OCI-LY7 (cell line): ENCODE results near the gene OPTC. TPM values are rescaled to one million over a fixed set of nuclear protein-coding genes. Genes with fewer than 3 reads are reported as not detected.

Experiments
- BruUV-seq: library from RNA; stranded (reverse); fragments of 400-500 nt; replicated peaks from 2 replicates; lab custom pipeline; 2021; lab: Mats Ljungman, UMichigan
- CTCF ChIA-PET: fragments of 300-600 bp; sonication (Branson Sonifier 250); formaldehyde crosslinking; loops from one replicate; lab custom pipeline; 2022; ENCODE audit warnings: antibody characterized with exemption; ENCODE audit not compliant: unreplicated experiment; lab: Charles Lee
- POLR2A ChIA-PET: fragments of 300-600 bp; sonication (Branson Sonifier 250); formaldehyde crosslinking; loops from one replicate; lab custom pipeline; 2022; ENCODE audit warnings: antibody characterized with exemption; lab: Charles Lee
- DNase-seq: peaks from one replicate; pipeline ENCODE4 v3.0.0-alpha.2; 2015; ENCODE audit warnings: low spot score
- H2AFZ ChIP-seq: fragments of 200-600 bp; sonication (generic), shearing (Covaris generic); 2 replicates; pipeline ENCODE4 v1.6.1; 2014; ENCODE audit warnings: mild to moderate bottlenecking, antibody characterized with exemption, low read length, moderate library complexity
- H3K27ac ChIP-seq: fragments of 200-600 bp; sonication (generic); 2 replicates; pipeline ENCODE4 v1.5.1; 2014; ENCODE audit warnings: mixed run types, low read depth, mild to moderate bottlenecking, moderate library complexity, low read length, inconsistent platforms; ENCODE audit not compliant: poor library complexity, severe bottlenecking
- H3K36me3 ChIP-seq: fragments of 200-600 bp; sonication (generic); 2 replicates; pipeline ENCODE4 v1.6.1; 2014; ENCODE audit warnings: mild to moderate bottlenecking, antibody characterized with exemption, low read length, moderate library complexity, mixed read lengths; ENCODE audit not compliant: insufficient read depth
- H3K4me1 ChIP-seq: fragments of 200-600 bp; sonication (generic); 2 replicates; pipeline ENCODE4 v1.5.1; 2014; ENCODE audit warnings: mild to moderate bottlenecking, low read length; ENCODE audit not compliant: insufficient read depth, poor library complexity, severe bottlenecking
- H3K4me2 ChIP-seq: fragments of 200-600 bp; sonication (generic); 2 replicates; pipeline ENCODE4 v1.6.1; 2014; ENCODE audit warnings: mild to moderate bottlenecking, low read length
- H3K4me3 ChIP-seq: fragments of 200-600 bp; sonication (generic); 2 replicates; pipeline ENCODE4 v1.5.1; 2014; ENCODE audit warnings: mild to moderate bottlenecking, low read depth, low read length; ENCODE audit not compliant: poor library complexity, severe bottlenecking
- H3K79me2 ChIP-seq: fragments of 200-600 bp; sonication (generic); 2 replicates; pipeline ENCODE4 v1.6.1; 2016; ENCODE audit warnings: low read depth, mild to moderate bottlenecking, low read length, moderate library complexity, mixed read lengths; ENCODE audit not compliant: insufficient read depth
- H3K9me2 ChIP-seq: fragments of 200-600 bp; sonication (generic); 2 replicates; pipeline ENCODE4 v1.6.1; 2016; ENCODE audit warnings: mild to moderate bottlenecking, low read length, mixed read lengths; ENCODE audit not compliant: insufficient read depth
- H3K9me3 ChIP-seq: fragments of 200-600 bp; sonication (generic); 2 replicates; pipeline ENCODE4 v1.6.1; 2014; ENCODE audit warnings: mild to moderate bottlenecking, mixed run types, low read length, mixed read lengths
- H4K20me1 ChIP-seq: fragments of 200-600 bp; sonication (generic); 2 replicates; pipeline ENCODE4 v1.6.1; 2014; ENCODE audit warnings: mild to moderate bottlenecking, antibody characterized with exemption, low read length, moderate library complexity, mixed read lengths; ENCODE audit not compliant: insufficient read depth
- CTCF ChIP-seq: fragments of 200-600 bp; sonication (generic); conservative IDR thresholded peaks from 2 replicates; pipeline ENCODE4 v1.5.1; 2014; ENCODE audit warnings: mild to moderate bottlenecking, antibody characterized with exemption, low read length, moderate library complexity, mixed read lengths
- EZH2phosphoT487 ChIP-seq: fragments of 200-600 bp; sonication (generic); IDR thresholded peaks from 2 replicates; pipeline ENCODE4 v1.6.1; 2018; ENCODE audit warnings: low read depth, borderline replicate concordance, mild to moderate bottlenecking, mixed run types, antibody characterized with exemption, low read length, moderate library complexity, mixed read lengths
- intact Hi-C: fragments of 100-400 bp; cut with micrococcal nuclease; formaldehyde crosslinking; loops from one replicate; pipeline ENCODE4 v1.10.0; 2022; ENCODE audit not compliant: unreplicated experiment
- total RNA-seq, 2 experiments: library from RNA; depleted of rRNA in 1 of 2; stranded (reverse); fragments of >200 nt in 1 of 2; shearing (Covaris generic) in 1 of 2; gene quantifications; 2 replicates each; pipeline ENCODE4 v1.2.3, GENCODE V29; 2014 to 2022

The OPTC gene
- total RNA-seq, 2 experiments from 2014 or later: not detected

- intact Hi-C loops: no loop called here
- CTCF ChIA-PET: no interaction called here
- no peak for DNase-seq
Measured at GRCh38 chr1:203521074-203521794, 27.3 kb downstream of the OPTC start.

DNA sequence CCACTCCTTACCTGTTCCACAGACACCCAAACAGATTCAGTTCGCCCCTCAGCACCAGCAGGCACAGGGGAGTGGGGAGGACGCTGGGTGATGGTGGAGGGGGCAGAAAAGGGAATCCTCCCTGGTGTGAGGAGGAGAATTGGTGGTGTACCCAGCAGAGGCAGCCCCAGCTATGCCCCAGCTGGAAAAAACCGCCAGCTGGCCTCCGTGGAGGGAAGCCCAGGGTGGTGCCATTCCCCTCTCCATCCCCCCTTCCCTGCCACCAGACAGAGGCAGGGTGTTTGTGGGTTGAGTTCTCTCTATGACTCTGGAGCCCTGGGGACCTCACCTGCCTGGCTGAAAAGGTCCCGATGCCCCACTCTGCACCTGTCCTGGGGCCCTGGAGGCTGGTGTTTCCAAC is 27.9 kb downstream of the OPTC start:
- no peak overlapping the region for H3K4me2 ChIP-seq
- intact Hi-C loops: no loop called here
- DNase-seq: no peak
- H3K4me1 ChIP-seq: no peaks in the 10 kb centered on the region
- no peak overlapping the region for H3K27ac ChIP-seq
- no peaks in the 10 kb centered on the region for H3K9me3 ChIP-seq
- H3K36me3 ChIP-seq: no peaks in the 10 kb centered on the region
- no peaks in the 10 kb centered on the region for H4K20me1 ChIP-seq
- H3K9me2 ChIP-seq: no peaks in the 10 kb centered on the region
- CTCF ChIA-PET: no interaction called here
- TF ChIP-seq EZH2phosphoT487: no peak
- no peak for TF ChIP-seq CTCF
- no TSS peak for BruUV-seq
- no peaks in the 10 kb centered on the region for H3K79me2 ChIP-seq
- POLR2A ChIA-PET: no interaction called here
- H2AFZ ChIP-seq: no peak overlapping the region
- H3K4me3 ChIP-seq: no peak overlapping the region

More at GRCh38 chr1:203521074-203521794, 27.3 kb downstream of the OPTC start:
- Histone ChIP-seq H3K4me2 (no peak overlapping the region), H3K9me3 (no peaks in the 10 kb centered on the region), H3K4me3 (no peak overlapping the region), H3K4me1 (no peaks in the 10 kb centered on the region), H4K20me1 (no peaks in the 10 kb centered on the region), H3K9me2 (no peaks in the 10 kb centered on the region), H3K79me2 (no peaks in the 10 kb centered on the region), H3K36me3 (no peaks in the 10 kb centered on the region), H2AFZ (no peak overlapping the region), H3K27ac (no peak overlapping the region)
- TF ChIP-seq CTCF (no peak), EZH2phosphoT487 (no peak)
- BruUV-seq: no TSS peak
- POLR2A ChIA-PET: no interaction called here

DNA sequence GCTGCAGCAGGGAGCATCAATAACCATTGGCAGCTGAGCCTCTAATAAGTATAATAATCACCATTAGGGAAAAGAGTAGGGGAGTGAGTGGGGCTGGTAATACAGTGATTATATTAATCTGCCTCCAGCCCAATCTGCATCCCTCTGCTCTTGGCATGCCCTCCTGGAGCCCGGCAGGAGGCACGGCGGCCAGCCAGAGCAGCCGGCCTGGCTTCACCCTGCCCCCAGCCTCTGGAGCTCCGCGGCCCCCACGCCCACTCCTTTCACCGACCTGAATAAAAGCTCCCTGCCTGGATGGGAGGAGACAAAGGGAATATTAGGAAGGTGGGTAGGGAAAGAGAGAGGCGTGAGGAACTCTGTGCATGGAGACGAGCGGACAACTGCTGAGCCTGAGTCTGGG is 28.3 kb downstream of the OPTC start:
- H3K4me2 ChIP-seq: no peak overlapping the region
- no peak overlapping the region for H3K4me3 ChIP-seq
- POLR2A ChIA-PET: no interaction called here
- H3K9me3 ChIP-seq: no peaks in the 10 kb centered on the region
- DNase-seq: no peak
- H3K36me3 ChIP-seq: no peaks in the 10 kb centered on the region
- CTCF ChIA-PET: no interaction called here
- TF ChIP-seq CTCF: no peak
- TF ChIP-seq EZH2phosphoT487: no peak
- H3K9me2 ChIP-seq: no peaks in the 10 kb centered on the region
- no TSS peak for BruUV-seq
- H3K27ac ChIP-seq: no peak overlapping the region
- H4K20me1 ChIP-seq: no peaks in the 10 kb centered on the region
- intact Hi-C loops: no loop called here
- H3K4me1 ChIP-seq: no peaks in the 10 kb centered on the region
- no peaks in the 10 kb centered on the region for H3K79me2 ChIP-seq
- no peak overlapping the region for H2AFZ ChIP-seq
